CD4-positive, alpha-beta T cell treated with Interleukin-17A for 1 hour (primary cell): ENCODE data around the gene MLKL.
"Not testable (repeated sequence)": the region's sequence is repeated elsewhere in the genome, so short reads cannot be mapped to it uniquely, and the experiment has no call there.

Experiments used
- DNase-seq: peaks from one replicate; pipeline ENCODE4 v3.0.0-alpha.2; 2020

The MLKL gene

GRCh38 chr16:74731853-74732477 lies 31.3 kb upstream of the MLKL start:
- DNase-seq = no peak

- no peak for DNase-seq
These were observed 29.4 kb upstream of the MLKL start for GRCh38 chr16:74729783-74730683.

GRCh38 chr16:74727903-74728302 lies 27.2 kb upstream of the MLKL start:
- no peak for DNase-seq

GRCh38 chr16:74726716-74727115 lies 26.1 kb upstream of the MLKL start:
- peak; percentile 16 for DNase-seq

- no peak for DNase-seq
These were observed 25.2 kb upstream of the MLKL start for GRCh38 chr16:74725651-74726455.

- DNase-seq = no peak
These were observed 24.3 kb upstream of the MLKL start for GRCh38 chr16:74724820-74725549.

DNA sequence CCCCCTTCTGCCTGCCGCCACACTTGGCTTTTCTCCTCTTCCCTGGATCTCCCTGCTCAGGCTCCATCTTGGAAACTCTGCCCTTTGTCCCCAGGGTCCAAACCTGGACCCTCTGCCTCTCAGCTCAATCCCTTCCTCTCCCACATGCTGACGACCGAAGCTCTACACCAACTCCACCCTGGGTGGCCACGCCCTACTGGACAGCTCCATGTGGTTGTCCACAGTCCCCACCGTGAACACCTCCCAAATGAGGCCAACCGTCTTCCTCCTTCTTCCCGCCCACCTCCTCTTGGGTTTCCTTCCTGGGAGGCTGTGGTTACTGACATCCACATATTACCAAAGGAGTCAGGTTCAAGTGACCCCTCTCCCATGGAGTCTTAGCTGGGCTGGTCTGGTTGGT lies 22.6 kb upstream of the MLKL start:
- DNase-seq = no peak

GRCh38 chr16:74722156-74722555 lies 21.5 kb upstream of the MLKL start:
- not testable (repeated sequence) for DNase-seq

- no peak for DNase-seq
These were observed 21.1 kb upstream of the MLKL start for GRCh38 chr16:74721716-74722115.

DNA sequence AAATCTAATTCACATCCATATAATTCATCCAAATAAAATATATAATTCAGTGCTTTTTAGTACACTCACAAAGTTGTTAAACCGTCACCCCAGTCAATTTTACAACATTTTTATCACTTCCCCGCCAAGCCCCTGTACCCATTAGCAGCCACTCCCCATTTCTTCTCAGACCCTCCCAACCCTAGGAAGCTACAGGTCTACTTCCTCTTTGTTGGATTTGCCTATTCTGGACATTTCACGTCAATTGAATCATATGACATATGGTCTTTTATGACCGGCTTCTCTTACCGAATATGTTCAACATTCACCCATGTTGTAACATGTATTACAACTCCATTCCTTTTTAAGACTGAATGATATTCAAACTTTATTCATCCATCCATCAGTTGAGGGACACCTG lies 19.9 kb upstream of the MLKL start:
- DNase-seq = no peak

DNA sequence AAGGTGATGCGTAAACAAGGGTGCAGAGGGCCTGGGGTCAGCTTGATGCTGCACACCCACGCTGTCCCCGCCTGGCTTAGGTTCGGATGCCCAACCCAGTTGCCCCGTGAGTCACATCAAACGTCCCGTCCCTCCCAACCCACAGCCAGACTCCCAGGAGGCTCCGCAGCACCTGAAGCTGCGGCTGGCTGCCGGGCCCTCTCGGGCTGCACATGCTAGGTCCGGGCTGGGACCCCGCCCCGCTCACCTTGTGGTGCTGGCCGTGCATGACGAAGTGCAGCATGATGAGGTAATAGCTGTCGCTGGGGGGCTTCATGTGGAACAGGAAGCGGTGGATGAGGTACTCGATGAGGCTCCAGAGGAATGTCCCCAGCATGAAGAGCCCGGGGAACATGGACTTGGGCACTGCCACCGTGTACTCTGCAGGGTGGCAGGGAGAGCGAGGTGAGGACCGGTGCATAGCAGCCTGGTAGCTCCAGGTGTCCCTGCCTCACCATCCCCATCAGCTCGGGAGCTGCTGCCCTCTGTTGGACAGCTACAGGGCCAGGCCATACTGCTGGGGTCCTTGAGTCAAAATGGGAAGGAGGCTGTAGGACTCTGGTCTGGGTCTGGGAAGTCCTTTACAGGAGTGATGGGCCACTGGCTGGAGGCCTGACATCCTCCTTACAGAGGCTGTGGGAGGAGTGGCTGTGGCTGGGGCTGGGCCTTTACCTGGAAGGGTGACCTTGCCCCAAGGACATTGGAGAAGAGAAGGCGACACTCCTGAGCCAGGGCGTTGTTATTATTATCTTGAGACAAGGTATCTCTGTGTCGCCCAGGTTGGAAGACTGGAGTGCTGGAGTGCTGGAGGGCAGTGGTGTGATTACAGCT lies 18.3 kb upstream of the MLKL start:
- DNase-seq = no peak

- no peak for DNase-seq
These were observed 17.5 kb upstream of the MLKL start for GRCh38 chr16:74718140-74718539.

GRCh38 chr16:74717367-74717766 lies 16.7 kb upstream of the MLKL start:
- no peak for DNase-seq

GRCh38 chr16:74716355-74716754 lies 15.7 kb upstream of the MLKL start:
- no peak for DNase-seq

- DNase-seq = no peak
These were observed 13.2 kb upstream of the MLKL start for GRCh38 chr16:74713876-74714275.

DNA sequence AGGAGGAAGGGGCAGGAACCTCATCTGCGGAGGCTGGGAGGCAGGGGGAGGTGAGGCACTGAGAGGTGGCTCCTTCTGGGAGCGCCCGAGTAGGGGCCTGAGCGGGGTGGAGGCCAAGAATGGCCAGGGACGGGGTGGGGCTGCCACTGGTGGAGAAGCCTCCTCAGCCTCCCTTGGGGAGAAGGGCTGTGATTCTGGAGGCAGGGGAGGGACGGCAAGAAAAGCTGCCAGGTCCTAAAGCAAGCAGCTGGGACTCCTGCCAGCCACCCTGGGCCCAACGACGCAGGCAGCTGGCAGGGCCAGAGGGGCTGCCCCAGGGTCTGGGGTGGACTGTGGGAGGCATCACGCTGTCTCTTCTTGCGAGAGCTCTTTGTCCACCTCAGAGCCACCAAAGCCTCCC lies 12.7 kb upstream of the MLKL start:
- DNase-seq = no peak

GRCh38 chr16:74711938-74712337 lies 11.3 kb upstream of the MLKL start:
- DNase-seq = no peak

- DNase-seq = no peak
These were observed 9.7 kb upstream of the MLKL start for GRCh38 chr16:74710401-74710800.

DNA sequence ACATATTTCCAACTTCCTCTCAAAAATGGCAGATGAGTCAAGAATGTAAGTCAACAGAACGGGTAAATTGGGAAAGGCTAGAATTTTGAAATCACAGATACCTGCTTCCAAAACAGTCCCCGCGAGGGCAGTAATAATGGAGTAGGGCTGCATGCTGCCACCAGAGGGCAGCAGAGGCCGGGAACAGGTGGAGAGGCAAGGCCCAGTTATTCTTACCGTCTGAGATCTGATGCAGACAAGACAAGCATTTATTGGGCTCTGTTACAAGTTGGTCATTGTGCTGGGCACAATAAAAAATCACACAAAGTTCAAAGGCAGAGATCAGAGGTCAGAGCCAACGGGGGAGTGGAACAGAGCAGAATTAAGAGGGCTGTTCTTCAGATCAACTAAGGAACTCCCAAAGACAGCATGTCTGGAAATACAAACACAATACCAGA lies 8.8 kb upstream of the MLKL start:
- peak; percentile 83 for DNase-seq

DNA sequence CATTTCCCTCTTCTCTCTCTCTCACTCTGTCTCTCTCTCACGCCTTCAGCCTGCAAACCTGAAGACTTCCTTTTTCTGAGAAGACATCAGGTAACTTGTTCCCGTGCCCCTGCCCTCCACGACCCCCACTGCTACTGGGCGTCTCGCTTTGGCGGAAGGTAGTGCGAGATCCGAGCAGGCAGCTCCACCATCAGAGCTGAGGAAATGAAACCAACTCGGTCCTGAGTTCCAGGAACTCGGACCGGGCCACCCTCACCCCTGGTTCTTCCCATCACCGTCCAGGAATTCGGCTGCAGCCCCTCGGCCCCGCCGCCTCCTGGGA lies 585 bp downstream of the MLKL start:
- no peak for DNase-seq

DNA sequence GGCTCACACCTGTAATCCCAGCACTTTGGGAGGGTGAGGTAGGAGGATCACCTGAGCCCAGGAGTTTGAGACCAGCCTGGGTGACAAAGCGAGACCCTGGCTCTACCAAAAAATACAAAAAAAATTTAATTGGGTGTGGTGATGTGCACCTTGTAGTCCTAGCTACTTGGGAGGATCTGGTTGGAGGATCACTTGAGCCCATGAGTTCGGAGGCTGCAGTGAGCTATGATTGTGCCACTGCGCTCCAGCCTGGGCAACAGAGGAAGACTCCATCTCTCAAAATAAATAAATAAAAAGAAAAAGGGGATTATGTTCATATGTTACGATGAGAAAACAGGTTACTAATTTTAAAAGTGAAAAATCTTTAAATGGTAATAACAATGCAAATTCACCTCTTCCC lies 996 bp downstream of the MLKL start:
- DNase-seq = no peak

DNA sequence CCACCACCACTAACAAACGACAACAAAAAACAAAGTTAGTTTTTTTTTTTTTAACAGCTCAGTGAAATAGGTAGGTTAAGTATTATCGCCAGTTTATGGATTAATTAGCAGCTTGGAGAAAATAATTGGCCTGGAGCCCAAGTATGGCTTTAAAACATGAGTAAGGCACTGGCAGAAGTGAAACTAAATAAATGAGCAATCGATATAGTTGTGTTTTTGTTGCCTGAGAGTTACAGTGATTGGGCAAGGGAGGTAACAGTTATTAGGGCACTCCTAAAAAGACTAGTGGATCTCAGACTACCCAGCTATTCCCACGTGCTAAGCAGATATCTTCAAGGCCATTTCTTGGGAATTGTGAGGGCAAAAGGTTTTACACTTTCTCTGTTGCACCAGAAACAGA lies 2.4 kb downstream of the MLKL start:
- no peak for DNase-seq
